Mesenchymal stem cell (in vitro differentiated cells and primary cell): Measurements from ENCODE around the gene ARHGEF3.

Experiments
- DNase-seq: peaks from one replicate; pipeline ENCODE4 v3.0.0-alpha.2; 2013
- H2AFZ ChIP-seq: one replicate; pipeline ENCODE4 v1.6.1; 2013; ENCODE audit warnings: low read depth, mild to moderate bottlenecking, control low read depth, inconsistent platforms, low read length, moderate library complexity
- H2AK5ac ChIP-seq: 2 replicates; pipeline ENCODE4 v1.6.1; 2013; ENCODE audit warnings: low read length, moderate library complexity, mild to moderate bottlenecking, inconsistent platforms; ENCODE audit not compliant: severe bottlenecking
- H2BK120ac ChIP-seq: one replicate; pipeline ENCODE4 v1.6.1; 2013; ENCODE audit warnings: low read depth, mild to moderate bottlenecking, inconsistent platforms, low read length, moderate library complexity
- H2BK12ac ChIP-seq, 2 experiments: one replicate each; pipeline ENCODE4 v1.6.1; 2013; ENCODE audit warnings: inconsistent platforms in 2 of 2, low read length in 2 of 2, mild to moderate bottlenecking in 2 of 2, moderate library complexity in 2 of 2, control low read depth in 1 of 2
- H2BK15ac ChIP-seq: one replicate; pipeline ENCODE4 v1.6.1; 2013; ENCODE audit warnings: mild to moderate bottlenecking, low read depth, inconsistent platforms; ENCODE audit not compliant: poor library complexity, severe bottlenecking
- H2BK5ac ChIP-seq: 2 replicates; pipeline ENCODE4 v1.6.1; 2013; ENCODE audit warnings: low read depth, mild to moderate bottlenecking, low read length, control low read depth, inconsistent platforms; ENCODE audit not compliant: poor library complexity, severe bottlenecking
- H3K14ac ChIP-seq, 2 experiments: one replicate each; pipeline ENCODE4 v1.6.1; 2013; ENCODE audit warnings: inconsistent platforms in 2 of 2, low read length in 2 of 2, control low read depth in 1 of 2, mild to moderate bottlenecking in 1 of 2, moderate library complexity in 1 of 2
- H3K18ac ChIP-seq, 2 experiments: one replicate each; pipeline ENCODE4 v1.6.1; 2013; ENCODE audit warnings: inconsistent platforms in 2 of 2, low read length in 2 of 2, control low read depth in 1 of 2, low read depth in 1 of 2, mild to moderate bottlenecking in 1 of 2
- H3K23ac ChIP-seq, 2 experiments: one replicate each; pipeline ENCODE4 v1.6.1; 2013; ENCODE audit warnings: inconsistent platforms in 2 of 2, low read length in 2 of 2, mild to moderate bottlenecking in 2 of 2, moderate library complexity in 2 of 2, control low read depth in 1 of 2
- H3K27ac ChIP-seq: 2 replicates; pipeline ENCODE4 v1.5.1; 2013; ENCODE audit warnings: mild to moderate bottlenecking, moderate library complexity, low read length, control low read depth, inconsistent platforms; ENCODE audit not compliant: poor library complexity, severe bottlenecking
- H3K27me3 ChIP-seq, 2 experiments: 2 replicates each; pipeline versions ENCODE4 v1.6.1 to v1.7.0; 2013; ENCODE audit warnings: low read length in 2 of 2, mild to moderate bottlenecking in 2 of 2, moderate library complexity in 2 of 2, control low read depth in 1 of 2, inconsistent platforms in 1 of 2; ENCODE audit not compliant: control insufficient read depth in 1 of 2, insufficient read depth in 1 of 2
- H3K36me3 ChIP-seq, 2 experiments: 2 replicates each; pipeline versions ENCODE4 v1.6.1 to v1.7.0; 2013; ENCODE audit warnings: low read length in 2 of 2, control low read depth in 1 of 2, inconsistent platforms in 1 of 2, low read depth in 1 of 2, mild to moderate bottlenecking in 1 of 2; ENCODE audit not compliant: insufficient read depth in 2 of 2, control insufficient read depth in 1 of 2
- H3K4ac ChIP-seq, 2 experiments: one replicate each; pipeline ENCODE4 v1.6.1; 2013; ENCODE audit warnings: inconsistent platforms in 2 of 2, low read length in 2 of 2, mild to moderate bottlenecking in 2 of 2, moderate library complexity in 2 of 2, control low read depth in 1 of 2, low read depth in 1 of 2
- H3K4me1 ChIP-seq: 2 replicates; pipeline ENCODE4 v1.6.1; 2013; ENCODE audit warnings: low read depth, low read length, control low read depth; ENCODE audit not compliant: control insufficient read depth, insufficient read depth
- H3K4me2 ChIP-seq: 2 replicates; pipeline ENCODE4 v1.6.1; 2013; ENCODE audit warnings: low read length, mild to moderate bottlenecking, inconsistent platforms; ENCODE audit not compliant: poor library complexity, severe bottlenecking
- H3K4me3 ChIP-seq, 2 experiments: 2 replicates each; pipeline versions ENCODE4 v1.5.1 to v1.7.0; 2013; ENCODE audit warnings: low read length in 2 of 2, mild to moderate bottlenecking in 2 of 2, control low read depth in 1 of 2, low read depth in 1 of 2; ENCODE audit not compliant: insufficient read depth in 1 of 2
- H3K79me1 ChIP-seq: replicated peaks from 2 replicates; pipeline ENCODE4 v1.6.1; 2013; ENCODE audit warnings: mild to moderate bottlenecking, control low read depth, low read length, inconsistent platforms; ENCODE audit not compliant: poor library complexity, severe bottlenecking
- H3K9ac ChIP-seq: 2 replicates; pipeline ENCODE4 v1.7.0; 2013; ENCODE audit warnings: mild to moderate bottlenecking, low read length, moderate library complexity
- H3K9me3 ChIP-seq: 2 replicates; pipeline ENCODE4 v1.7.0; 2013; ENCODE audit warnings: mild to moderate bottlenecking, low read length; ENCODE audit not compliant: control insufficient read depth
- H4K8ac ChIP-seq: one replicate; pipeline ENCODE4 v1.6.1; 2013; ENCODE audit warnings: inconsistent platforms, mild to moderate bottlenecking, low read length, moderate library complexity
- H4K91ac ChIP-seq: one replicate; pipeline ENCODE4 v1.6.1; 2013; ENCODE audit warnings: mild to moderate bottlenecking, low read length, inconsistent platforms
- WGBS: methylation state at CpG from one replicate; pipeline ENCODE4 v1.1.7; 2013; ENCODE audit warnings: mixed read lengths; 5-methylcytosine and 5-hydroxymethylcytosine counted together

Gene ARHGEF3

DNA sequence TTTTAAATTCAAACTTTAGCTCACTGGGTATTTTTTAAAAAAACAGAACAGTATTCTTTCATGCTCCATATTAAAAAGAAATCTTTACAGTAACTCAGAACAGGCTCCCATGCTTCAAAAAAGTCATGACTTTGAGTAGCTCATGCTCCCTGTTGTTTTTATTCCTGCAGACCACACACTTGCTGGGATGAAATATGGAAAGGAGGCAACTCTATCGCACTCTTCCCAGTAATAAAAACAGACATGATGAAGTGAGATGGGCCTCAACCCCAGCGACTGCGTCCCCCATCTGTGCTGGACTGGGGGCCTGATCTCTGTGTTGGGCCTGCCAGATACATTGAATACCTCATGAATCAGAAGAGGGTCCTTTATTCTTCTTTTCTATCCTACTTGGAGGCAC, 58.9 kb downstream of the ARHGEF3 start:
- no peak overlapping the region for H2AK5ac ChIP-seq
- WGBS, result 91% methylated on average over 3 of the region's 3 CpGs
- H4K91ac ChIP-seq, result no peak overlapping the region

GRCh38 chr3:56739036-56739435, 62.7 kb downstream of the ARHGEF3 start:
- Histone ChIP-seq H3K18ac (no peak overlapping the region), H3K4me1 (no peaks in the 10 kb centered on the region), H3K27ac (no peak overlapping the region), H4K91ac (no peak overlapping the region), H2AK5ac (no peak overlapping the region), H3K4ac (no peak overlapping the region), H2BK12ac (no peak overlapping the region), H4K8ac (no peak overlapping the region), H3K9me3 (no peaks in the 10 kb centered on the region), H3K9ac (no peak overlapping the region), H3K4me3 (no peak overlapping the region), H2BK5ac (no peak overlapping the region), H3K27me3 (no peaks in the 10 kb centered on the region), H3K36me3 (peaks cover 0 to 45% of the 10 kb centered on the region in 2 experiments), H3K14ac (no peak overlapping the region), H3K79me1 (no peaks in the 10 kb centered on the region), H2AFZ (no peak overlapping the region), H3K4me2 (no peak overlapping the region), H3K23ac (no peak overlapping the region), H2BK15ac (no peak overlapping the region), H2BK120ac (no peak overlapping the region)
- DNase-seq, result no peak
- 96% methylated on average over 4 of the region's 6 CpGs for WGBS

More for the DNA sequence above, 58.9 kb downstream of the ARHGEF3 start:
- H2AFZ ChIP-seq, result no peak overlapping the region
- H3K27ac ChIP-seq, result no peak overlapping the region
- H3K4me3 ChIP-seq, result no peak overlapping the region
- H3K18ac ChIP-seq, result no peak overlapping the region
- no peaks in the 10 kb centered on the region for H3K27me3 ChIP-seq
- H2BK15ac ChIP-seq, result no peak overlapping the region
- H3K4me2 ChIP-seq, result no peak overlapping the region
- H3K14ac ChIP-seq, result no peak overlapping the region
- H3K4ac ChIP-seq, result no peak overlapping the region
- no peak overlapping the region for H4K8ac ChIP-seq
- H2BK5ac ChIP-seq, result no peak overlapping the region
- no peaks in the 10 kb centered on the region for H3K9me3 ChIP-seq
- H3K79me1 ChIP-seq, result no peaks in the 10 kb centered on the region
- H3K23ac ChIP-seq, result no peak overlapping the region
- H2BK12ac ChIP-seq, result no peak overlapping the region
- peaks cover 0 to 57% of the 10 kb centered on the region in 2 experiments for H3K36me3 ChIP-seq
- no peaks in the 10 kb centered on the region for H3K4me1 ChIP-seq
- no peak for DNase-seq
- H3K9ac ChIP-seq, result no peak overlapping the region
- H2BK120ac ChIP-seq, result no peak overlapping the region

- Histone ChIP-seq H3K23ac (no peak overlapping the region), H2AFZ (no peak overlapping the region), H3K27ac (no peak overlapping the region), H4K91ac (no peak overlapping the region), H3K9me3 (no peaks in the 10 kb centered on the region), H2BK12ac (no peak overlapping the region), H3K79me1 (no peaks in the 10 kb centered on the region), H3K36me3 (peaks cover 0 to 39% of the 10 kb centered on the region in 2 experiments), H3K4me2 (no peak overlapping the region), H3K27me3 (no peaks in the 10 kb centered on the region), H2AK5ac (no peak overlapping the region), H4K8ac (no peak overlapping the region), H3K4me3 (no peak overlapping the region), H2BK15ac (no peak overlapping the region), H3K4ac (no peak overlapping the region), H2BK5ac (no peak overlapping the region), H2BK120ac (no peak overlapping the region), H3K18ac (no peak overlapping the region), H3K14ac (no peak overlapping the region), H3K9ac (no peak overlapping the region), H3K4me1 (no peaks in the 10 kb centered on the region)
- DNase-seq, result no peak
- WGBS, result 99% methylated on average over 8 of the region's 10 CpGs
Measured at GRCh38 chr3:56737006-56737405, 64.7 kb downstream of the ARHGEF3 start.

DNA sequence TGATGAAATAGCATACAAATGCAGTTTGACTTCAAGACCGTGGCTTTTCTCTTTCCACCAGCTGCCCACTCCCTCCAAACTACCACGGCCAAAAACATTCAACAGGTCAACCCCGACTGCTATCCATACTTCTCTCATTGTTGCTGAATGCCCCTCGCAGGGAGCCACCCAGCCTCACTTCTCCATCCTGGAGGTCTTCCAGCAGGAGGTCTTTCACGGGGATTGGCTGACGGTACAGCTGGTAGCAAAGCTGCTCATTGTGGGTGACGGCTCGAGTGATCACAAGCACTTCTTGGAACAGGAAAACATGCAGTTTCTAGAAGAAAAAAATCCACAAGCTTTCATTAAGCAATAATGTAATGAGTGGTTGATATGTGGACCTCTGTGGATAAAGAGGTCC, 69.6 kb downstream of the ARHGEF3 start:
- no peak overlapping the region for H3K4me2 ChIP-seq
- no peaks in the 10 kb centered on the region for H3K79me1 ChIP-seq
- no peak overlapping the region for H3K4ac ChIP-seq
- 98% methylated on average over 8 of the region's 8 CpGs for WGBS
- no peaks in the 10 kb centered on the region for H3K27me3 ChIP-seq
- no peak overlapping the region for H3K14ac ChIP-seq
- H3K9me3 ChIP-seq, result no peaks in the 10 kb centered on the region
- H2AK5ac ChIP-seq, result no peak overlapping the region
- no peak overlapping the region for H3K18ac ChIP-seq
- no peak overlapping the region for H3K23ac ChIP-seq
- peaks cover 0 to 72% of the 10 kb centered on the region in 2 experiments for H3K36me3 ChIP-seq
- H3K27ac ChIP-seq, result no peak overlapping the region
- no peak overlapping the region for H2BK120ac ChIP-seq
- no peak overlapping the region for H2BK15ac ChIP-seq
- no peak overlapping the region for H2AFZ ChIP-seq
- H3K9ac ChIP-seq, result no peak overlapping the region
- DNase-seq, result no peak
- H4K91ac ChIP-seq, result no peak overlapping the region
- H2BK5ac ChIP-seq, result no peak overlapping the region
- H3K4me3 ChIP-seq, result no peak overlapping the region
- no peak overlapping the region for H4K8ac ChIP-seq
- H3K4me1 ChIP-seq, result no peaks in the 10 kb centered on the region
- no peak overlapping the region for H2BK12ac ChIP-seq
